Neural progenitor cell (in vitro differentiated cells): Measurements from ENCODE around the gene CNPY1.

Experiments
- CTCF ChIP-seq: fragments of 200-600 bp; sonication (generic); IDR thresholded peaks from 2 replicates; pipeline ENCODE4 v1.5.1; 2017; ENCODE audit warnings: antibody characterized with exemption, mild to moderate bottlenecking
- EZH2 ChIP-seq: fragments of 200-600 bp; sonication (generic); IDR thresholded peaks from 2 replicates; pipeline ENCODE4 v1.6.1; 2017; ENCODE audit warnings: antibody characterized with exemption, mild to moderate bottlenecking, moderate library complexity
- EZH2phosphoT487 ChIP-seq: fragments of 200-600 bp; sonication (generic); IDR thresholded peaks from 2 replicates; pipeline ENCODE4 v1.6.1; 2017; ENCODE audit warnings: antibody characterized with exemption

DNA sequence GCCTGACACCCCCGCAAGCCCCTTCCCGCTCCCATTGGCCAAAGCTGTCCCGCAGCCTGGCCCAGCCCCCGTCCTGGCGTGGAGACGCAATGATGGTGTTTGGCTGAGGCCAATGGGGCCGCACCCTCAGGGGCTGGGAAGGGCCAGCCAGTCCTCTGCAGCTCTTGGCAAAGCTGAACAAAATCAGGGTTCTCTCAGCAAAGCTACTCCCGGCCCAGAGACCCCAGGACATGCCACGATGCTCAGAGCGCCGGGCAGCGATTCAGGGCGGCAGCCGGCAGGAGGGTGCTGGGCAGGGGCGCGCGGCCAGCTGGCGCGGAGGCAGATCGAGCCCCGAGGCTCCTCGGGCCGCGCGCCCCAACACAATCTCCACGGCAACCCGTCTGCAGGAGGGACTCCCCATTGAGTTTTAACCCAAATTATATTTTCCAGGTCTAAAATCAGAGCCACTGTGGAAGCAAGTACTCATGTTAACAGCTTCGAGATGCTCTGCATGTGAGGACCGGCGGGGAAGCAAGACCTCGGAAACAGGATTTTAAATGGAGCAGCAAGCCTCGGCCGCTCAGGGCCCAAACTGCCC lies 8.8 kb upstream of the CNPY1 start:
- no peak for TF ChIP-seq CTCF
- no peak for TF ChIP-seq EZH2phosphoT487
- TF ChIP-seq EZH2, result no peak
